SKM-1 treated with dmso at 0.1 percent for 144 hours (cell line): ENCODE measurements around the gene CBLN3.
"Not testable (repeated sequence)": the region's sequence is repeated elsewhere in the genome, so short reads cannot be mapped to it uniquely, and the experiment has no call there.

Source experiments
- DNase-seq: peaks from one replicate; lab custom pipeline; 2025; ENCODE audit not compliant: unreplicated experiment; lab: John Stamatoyannopoulos, UW

Gene CBLN3

DNA sequence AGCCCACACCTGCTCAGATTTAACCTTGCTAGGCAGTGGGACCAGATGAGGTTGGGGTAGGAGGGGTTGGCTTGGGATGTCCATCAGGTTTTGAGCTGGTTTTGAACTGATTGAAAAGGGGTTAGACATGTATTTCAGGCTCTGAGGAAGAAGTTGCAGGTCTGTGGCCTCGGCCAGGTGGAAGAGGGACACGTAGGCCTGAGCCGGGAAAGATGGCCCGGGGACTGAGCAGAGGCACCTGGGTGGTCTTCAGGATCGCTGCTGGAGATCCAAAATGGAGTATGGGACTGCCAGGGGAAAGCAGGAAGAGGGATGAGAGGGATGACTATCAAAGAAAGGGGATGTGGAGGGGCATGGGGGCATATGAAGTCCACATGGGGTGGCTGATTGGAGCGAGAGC, 23.1 kb downstream of the CBLN3 start:
- no peak for DNase-seq

DNA sequence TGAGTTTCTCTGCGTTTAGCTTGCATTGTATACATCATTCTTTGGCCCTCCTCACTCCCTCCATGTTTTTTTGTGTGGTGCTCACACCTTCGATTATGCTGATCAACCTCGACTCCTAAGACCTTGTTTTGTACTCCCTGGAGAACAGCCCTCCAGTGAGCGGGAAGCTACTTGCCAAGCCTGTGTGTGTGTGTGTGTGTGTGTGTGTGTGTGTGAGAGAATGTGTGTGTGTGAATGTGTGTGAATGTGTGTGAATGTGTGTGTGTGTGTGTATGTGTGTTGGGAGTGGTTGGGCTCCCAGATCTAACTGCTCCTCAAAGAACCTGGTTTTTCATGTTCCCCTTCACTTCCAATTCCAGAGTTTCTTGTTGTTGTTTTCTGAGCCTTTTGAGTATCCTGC, 24.7 kb downstream of the CBLN3 start:
- DNase-seq: no peak

DNA sequence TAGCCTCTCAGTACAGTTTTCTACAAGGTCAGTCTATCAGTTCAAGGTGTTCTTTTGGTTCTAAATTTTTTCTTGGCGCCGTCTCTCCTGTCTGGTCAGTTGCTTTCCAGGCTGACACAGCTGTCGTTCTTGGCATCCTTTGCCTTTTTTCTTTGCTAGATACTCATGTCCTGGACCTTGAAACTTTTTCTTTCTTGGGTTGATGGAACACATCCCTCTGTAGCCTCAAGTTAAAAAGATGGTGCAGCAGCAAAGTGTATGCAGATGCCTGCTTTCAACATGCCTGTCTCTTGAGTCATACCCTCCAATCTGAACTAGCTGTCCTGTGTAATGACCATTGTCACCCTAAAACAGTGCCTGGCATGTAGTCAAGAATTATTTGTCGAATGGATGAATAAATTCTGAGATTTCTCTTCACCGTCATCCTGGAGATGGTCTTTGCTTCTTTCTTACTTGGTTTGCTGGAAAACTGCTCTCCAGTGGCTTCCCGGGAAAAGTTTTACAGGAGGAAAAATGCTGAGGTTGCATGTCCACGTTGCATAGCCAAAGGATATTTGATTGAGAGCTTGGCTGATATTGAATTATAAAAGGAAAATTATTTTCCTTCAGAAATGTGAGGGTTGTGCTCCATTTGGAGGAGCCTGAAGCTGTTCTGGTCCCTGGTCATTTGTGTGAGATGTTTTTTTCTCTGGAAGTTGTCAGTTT, 26.0 kb downstream of the CBLN3 start:
- DNase-seq: no peak

DNA sequence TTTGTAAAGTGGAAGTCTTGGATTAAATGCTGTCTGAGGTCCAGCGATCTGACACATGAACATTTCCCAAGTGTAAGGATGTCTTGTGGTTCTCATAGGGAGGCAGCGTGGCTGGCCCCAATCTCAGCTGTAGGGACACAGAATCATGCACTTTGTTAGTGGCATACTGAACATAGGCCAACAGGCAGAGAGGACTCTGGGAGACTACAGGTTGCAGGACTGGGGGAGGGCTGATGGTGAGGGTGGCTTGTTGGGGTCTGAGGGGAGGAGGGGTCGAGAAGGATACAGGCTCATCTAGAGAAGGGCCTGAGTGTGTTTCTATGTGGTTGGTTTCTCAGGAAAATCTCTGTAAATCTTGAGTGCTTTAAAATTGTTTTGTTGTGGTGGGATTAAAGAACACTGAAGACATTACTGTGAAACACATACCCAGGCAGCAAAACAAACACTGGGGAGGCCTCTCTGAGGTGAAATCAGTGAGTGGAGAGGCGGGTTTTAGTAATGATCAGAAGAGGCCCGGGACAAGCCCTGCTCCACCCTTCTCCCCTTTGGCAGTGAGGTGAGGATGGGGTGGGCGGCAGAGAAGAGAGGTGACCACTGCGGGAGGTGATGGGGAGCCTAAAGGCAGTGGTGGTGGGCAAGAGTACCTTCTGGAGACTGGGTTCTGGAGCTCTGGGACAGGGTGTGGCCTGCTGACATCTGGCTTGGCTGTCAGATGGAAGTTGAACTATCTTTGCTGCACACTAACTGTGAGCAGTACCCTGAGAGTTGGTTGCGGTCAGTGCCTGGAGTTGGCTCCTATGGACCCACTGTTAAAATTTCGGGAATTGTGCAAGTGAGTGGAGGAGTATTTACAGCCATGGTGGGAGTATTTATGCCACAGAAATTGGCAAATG, 27.4 kb downstream of the CBLN3 start:
- DNase-seq: no peak

DNA sequence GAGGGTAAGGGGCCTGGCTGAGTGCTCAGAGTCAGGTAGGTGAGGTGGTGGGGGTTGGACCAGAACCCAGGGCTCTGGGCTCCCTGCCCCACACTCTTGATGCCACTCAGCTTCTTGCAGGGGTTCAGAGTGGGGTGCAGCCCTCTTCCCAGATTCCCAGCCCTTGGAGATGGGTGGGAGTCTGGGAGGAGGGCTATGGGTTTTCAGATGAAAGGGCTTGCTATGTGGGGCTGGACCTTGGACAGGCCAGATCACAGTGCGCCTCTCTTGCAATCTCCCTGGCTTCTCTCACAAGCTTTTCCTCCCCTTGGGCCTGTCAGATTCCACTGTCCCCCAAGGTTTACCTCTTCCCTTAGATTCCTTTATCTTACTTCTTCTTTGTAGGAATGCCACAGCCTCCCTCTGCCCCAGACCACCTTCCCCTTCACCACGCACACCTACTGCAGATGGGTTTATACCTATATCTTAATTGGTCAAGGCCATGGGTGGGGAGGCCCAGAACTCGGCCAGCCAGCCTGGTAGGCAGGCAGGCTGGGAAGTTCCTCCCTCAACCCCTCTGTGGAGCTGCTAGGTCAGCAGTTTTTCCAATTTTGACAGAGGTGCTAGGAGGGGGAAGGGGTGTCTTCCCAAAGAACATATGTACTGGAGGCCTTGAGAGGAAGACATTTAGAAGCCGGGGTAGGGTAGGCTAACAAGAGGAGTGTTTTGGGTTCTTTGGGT, 29.3 kb downstream of the CBLN3 start:
- DNase-seq: no peak

DNA sequence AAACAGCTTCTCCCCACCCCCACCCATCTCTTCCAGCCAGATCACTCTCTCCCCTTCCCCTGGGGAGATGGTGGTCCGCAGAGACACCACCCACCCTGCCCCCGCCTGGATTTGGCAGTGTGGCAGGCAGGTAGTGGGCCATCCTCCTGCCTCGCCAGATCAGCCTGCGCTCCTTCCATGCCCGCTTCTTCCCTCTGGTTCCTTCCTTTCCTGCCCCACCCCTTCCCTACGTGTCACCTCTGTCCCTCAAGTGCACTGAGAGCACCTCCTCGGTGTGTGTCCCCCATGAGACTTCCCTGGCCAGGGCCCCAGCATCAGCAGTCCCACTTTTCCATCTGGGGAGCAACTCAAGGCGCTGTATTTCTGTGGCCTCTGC, 30.0 kb downstream of the CBLN3 start:
- DNase-seq: no peak

DNA sequence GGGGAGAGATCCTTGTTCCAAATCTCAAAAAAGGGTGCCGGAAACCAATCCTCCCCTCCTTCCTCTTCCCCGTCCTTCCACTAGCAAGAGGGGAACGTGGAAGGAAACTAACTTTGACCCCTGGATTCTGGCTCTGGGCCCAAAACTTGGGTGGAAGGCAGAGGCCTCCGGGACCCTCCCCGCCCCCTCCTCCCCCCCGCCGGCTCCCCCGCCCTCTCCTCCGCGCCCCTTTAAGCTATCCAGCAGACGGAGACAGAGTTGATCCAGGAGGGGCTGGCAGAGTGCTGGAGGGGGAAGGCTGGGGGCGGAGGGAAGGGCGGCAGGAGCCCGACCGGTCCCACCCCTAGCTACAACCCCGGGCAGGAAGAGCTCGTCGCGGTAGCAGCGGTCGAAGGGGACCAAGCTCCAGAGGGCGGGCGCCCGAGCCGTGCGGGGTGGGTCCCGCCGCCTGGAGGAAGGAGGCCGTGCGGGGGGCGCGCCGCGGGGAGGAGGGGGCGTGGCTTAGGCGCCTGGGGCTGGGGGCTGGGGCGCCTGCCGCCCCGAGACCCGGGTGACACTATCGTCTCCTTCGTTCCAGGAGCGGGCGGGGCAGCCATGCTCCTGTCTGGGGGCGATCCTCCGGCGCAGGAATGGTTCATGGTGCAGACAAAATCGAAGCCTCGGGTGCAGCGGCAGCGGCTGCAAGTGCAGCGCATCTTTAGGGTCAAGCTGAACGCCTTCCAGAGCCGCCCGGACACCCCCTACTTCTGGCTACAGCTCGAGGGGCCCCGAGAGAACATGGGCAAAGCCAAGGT, 30.6 kb downstream of the CBLN3 start, which contains the start of gene NYNRIN:
NYNRIN (plus strand) TSS at position 351 of the 794 bp plus-strand sequence; CDS start at position 595, 244 bp downstream.
- DNase-seq: no peak

DNA sequence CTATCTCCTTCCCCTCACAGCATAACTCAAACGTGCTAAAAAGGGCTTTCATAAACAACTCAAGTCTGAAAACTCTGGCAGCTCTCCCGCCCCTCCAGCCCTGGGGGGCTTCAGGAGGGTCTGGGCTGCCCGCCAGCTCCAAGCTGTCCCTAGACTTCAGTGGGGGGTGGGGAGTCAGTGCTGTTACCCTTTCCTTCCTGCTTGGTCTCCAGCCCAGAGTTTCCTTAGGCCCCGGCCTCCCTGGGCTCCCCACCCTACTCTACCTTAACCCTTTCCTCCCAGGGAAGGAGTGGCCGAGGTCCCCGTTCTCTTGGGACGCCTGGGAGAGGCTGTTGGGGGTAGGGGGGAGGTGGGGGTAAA, 31.2 kb downstream of the CBLN3 start:
- no peak for DNase-seq

DNA sequence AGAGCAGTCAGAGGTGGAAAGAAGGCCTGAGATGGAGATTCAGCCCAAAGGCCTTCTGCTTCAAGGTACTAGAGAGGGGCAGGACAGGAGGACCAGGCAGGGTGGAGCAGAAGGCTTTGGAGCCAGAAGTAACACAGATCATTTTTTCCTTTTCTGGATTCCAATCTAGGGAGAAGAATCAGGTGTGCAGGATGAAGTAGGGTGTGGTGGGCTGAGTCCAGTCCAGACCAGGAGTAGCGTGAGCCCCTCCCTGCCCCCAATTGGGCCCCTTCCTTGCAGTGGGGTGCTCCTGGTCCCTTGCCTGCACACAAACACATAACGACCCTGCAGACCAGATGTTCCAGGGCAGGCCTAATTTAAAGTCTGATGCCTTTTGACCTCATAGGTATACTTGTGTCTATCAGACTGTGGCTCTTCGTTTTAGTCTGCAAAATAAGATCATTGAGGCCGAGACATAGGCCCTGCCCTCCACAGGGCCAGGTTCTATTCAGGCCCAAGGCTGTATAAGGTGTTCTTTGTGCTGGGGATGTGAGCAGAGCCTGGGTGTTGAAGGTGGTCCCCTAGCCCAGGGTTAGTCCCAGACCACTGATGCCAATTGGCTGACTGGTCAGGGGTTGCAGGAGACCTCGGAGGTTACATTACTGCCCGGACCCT, 31.7 kb downstream of the CBLN3 start:
- no peak for DNase-seq

DNA sequence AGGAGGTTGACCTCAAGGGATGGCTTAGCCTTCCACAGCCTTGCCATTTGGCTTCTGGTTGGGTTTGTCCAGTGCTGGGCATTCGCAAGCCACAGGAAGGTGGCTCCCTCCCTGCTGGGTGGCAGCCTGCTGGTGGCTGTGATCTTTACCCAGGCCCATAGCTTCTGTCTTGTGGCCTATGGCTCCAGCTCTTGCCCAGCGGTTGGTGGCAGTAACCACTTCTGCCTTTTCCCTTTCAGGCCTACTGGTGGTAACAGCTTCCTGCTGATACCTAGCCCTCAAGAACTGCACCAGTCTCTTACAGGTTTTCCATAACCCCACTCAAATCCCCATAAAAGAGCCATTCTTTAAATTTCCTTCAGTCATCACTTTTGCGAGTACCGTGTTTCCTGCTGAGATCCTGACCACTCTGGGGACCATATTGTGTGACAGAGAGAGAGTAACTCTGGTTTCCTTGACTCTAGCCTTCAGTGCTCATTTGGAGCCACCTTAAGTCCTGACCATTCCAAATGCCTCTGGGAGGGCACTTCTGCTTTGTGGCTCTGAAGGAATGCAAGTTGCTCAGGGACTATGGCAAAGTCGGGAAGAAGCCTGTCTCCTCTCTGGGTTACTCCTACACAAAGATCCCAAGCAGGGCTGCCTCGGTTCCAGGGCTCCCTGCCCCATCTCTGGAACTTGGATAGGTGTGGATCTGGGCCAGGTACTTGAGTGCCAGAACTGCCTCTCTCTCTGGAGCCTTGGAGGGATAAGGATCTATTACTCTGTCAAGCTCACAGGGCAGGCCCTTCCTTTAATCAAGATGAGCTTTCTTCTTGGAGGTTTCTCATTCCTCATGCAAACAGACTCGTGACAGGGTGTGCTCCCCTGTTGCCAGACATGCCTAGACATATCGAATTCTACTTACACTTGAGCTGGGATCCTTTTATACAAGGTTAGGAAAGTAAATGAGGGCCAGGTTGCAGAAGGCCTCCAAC, 33.6 kb downstream of the CBLN3 start:
- peak; percentile 47 for DNase-seq

DNA sequence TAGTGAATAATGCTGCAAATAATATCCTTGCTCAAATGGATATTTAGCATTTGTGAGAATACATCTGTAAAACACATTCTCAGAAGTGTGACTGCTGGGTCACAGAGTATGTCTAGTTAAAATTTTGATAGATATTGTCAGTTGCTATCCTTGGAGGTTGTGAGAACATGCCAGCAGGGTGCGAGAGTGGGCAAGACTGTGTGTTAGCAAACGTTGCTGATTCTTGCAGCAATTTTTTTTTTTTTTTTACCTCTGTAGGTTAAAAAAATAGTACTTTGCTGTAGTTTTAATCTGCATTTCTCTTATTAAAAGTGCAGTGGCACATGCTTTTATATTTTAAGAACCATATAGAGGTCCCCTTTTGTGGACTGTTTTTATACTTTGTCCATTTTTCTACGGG, 35.2 kb downstream of the CBLN3 start:
- no peak for DNase-seq

DNA sequence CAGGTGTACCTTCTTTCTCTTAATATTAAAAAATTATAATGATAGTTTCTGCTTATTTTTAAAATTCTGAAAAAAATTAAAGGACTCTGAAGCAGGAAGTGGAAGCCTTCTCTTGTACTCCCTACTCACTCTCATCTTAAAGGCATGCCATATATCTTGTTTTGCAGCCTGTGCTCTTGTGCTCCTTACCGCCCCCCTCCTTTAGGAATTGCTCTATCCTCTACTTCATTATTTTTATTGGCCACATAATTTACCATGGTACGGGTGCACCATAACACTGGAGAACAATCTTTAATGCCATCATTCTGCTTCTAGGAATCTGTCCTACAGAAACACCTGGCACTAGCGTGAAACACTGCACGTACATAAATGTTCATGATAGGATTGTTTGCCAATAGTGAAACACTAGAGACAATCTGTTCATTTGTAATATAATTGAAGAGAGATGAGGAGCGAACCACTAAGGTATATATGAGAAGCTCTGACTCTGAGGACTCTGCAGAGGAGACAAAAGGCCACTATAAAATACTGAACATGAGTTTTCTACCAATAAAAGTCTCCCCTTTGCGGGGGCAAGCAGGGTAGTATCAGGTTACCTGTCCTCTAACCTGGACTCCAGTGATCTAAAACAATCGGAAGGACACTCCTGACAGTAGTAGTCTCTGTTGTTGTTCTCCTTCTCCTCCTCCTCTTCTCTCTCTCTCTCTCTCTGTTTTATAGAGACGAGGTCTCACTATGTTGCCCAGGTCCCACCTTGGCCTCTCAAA, 37.0 kb downstream of the CBLN3 start:
- no peak for DNase-seq

DNA sequence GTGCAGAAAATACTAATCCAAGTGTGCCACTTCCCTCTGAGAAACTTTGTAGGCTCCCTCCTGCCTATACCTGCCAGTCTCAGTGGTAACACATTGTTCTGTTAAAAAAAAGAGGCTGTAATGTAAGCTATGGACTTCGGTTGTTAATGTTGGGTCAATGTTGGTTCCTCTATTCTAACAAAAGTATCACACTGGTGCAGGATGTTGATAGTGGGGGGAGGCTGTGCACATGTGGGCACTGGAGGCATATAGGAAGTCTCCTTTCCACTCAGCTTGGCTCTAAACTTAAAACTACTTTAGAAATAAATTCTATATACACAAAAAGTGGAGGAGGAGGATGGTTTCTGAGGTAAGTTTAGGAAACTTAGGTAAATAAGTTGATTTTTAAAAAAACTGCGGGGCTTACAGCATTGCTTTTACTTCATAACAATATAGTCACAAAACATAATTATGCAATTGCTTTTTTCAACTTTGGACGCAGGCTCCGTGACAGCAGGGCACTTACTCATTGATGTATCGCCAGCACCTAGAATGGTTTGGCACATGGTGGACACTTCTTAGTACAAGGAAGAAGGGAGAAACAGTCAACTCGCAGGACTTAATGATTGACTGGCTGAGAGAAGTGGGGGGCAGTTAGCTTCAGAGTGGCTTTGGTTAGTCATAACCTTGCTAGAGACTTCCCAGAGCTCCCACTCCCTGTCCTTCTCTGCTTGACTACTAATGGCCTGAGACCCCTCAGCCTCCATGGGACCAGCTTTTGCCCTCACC, 38.6 kb downstream of the CBLN3 start:
- DNase-seq: no peak

DNA sequence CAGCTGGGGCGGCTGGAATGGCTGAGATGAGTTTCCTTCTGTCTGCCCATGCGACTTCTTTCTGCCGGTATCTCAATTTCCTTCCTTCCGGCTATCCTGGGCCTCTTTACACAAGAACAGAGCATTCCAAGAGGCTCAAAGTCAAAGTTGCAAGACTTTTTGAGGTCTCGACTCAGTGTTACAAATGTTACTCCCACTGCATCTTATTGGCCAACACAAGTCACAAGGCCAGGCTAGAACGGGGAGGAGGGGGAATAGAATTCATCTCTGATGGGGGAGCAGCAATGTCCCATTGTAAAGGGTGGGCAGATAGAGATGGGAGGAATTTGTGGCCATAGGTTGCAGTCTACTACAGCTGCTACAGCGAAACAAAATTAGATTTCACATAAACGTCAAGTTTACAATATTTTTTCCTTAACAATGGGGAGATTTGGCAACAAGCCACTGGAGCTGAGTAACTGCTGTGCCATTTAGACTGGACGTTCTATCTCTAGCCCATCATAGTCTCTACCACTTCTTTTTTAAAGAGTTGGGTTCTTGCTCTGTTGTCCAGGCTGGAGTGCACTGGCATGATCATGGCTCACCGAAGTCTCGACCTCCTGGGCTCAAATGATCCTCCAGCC, 40.1 kb downstream of the CBLN3 start:
- no peak for DNase-seq

DNA sequence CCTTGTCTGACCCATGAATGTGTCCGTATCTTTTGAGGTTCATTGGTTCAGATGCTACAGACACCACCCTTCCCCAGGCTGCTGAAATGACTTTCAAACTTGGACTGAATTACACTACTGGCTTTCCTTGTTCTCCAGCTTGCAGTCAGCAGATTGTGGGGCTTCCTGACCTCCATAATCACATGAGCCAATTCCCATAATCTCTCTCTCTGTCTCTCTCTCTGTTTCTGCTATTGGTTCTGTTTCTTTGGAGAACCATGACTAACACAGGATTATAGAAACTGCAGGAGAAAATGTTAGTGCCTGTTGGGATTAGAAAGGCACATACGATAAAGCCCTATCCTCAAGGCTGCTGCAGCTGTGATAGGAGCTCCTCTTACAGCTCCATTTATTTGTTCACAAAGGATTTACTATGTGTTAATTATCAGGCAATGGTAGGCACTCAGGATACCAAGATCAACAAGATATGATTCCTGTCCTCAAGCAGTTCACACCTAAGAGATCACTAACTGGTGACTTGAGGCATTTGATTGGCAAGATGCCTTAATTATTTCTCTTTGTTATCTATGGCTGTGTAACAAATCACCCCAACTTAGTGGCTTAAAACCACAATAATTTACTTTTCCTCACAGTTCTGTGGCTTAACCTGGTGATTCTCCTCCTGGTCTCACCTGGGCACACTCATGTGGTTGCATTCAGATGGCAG, 40.8 kb downstream of the CBLN3 start:
- DNase-seq: no peak

DNA sequence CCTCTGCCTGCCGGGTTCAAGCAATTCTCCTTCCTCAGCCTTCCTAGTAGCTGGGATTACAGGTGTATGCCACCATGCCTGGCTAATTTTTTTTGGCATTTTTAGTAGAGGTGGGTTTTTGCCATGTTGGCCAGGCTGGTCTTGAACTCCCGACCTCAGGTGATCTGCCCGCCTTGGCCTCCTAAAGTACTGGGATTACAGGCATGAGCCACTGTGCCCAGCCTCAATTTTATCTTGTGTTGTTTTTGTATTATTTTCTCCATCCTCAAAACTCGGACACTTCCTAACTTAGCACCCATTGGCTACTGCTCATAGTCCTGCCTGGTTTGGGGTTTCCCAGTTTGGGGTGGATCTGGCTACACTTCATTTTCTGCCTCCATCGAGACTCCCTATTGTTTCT, 41.9 kb downstream of the CBLN3 start:
- DNase-seq: not testable (repeated sequence)

DNA sequence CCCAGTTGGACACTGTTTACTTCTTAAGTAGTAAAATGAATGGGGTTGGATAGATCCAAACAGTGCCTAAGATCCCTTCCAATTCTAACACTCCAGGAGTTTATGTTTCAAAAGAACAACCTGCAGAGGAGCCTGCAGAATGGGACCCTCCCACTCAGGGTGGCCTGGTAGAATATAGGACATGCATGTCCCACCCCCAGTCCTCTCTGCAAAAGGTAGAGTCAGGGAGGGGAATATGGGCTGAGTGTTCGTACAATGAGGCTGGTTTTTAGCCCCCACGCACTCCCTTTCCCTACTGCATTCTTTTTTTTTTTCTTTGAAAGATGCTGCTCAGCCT, 42.5 kb downstream of the CBLN3 start:
- no peak for DNase-seq
